GM18907 (cell line): ENCODE measurements around the gene P3H3.

Source experiments
- ATAC-seq: cut with Tn5 transposase; IDR thresholded peaks from one replicate; pipeline ENCODE4 v1.9.1; 2021; ENCODE audit warnings: mild to moderate bottlenecking, moderate library complexity; ENCODE audit not compliant: unreplicated experiment

P3H3 gene

GRCh38 chr12:6842075-6842474 is 13.9 kb downstream of the P3H3 start:
- ATAC-seq: no peak

GRCh38 chr12:6843118-6843902 is 15.1 kb downstream of the P3H3 start:
- no peak for ATAC-seq

GRCh38 chr12:6845395-6845794 is 17.2 kb downstream of the P3H3 start:
- no peak for ATAC-seq

- ATAC-seq: no peak
These were observed 18.2 kb downstream of the P3H3 start for GRCh38 chr12:6846316-6846869.

- ATAC-seq: no peak
These were observed 19.5 kb downstream of the P3H3 start for GRCh38 chr12:6847676-6848075.

GRCh38 chr12:6849427-6849826 is 21.2 kb downstream of the P3H3 start:
- ATAC-seq: no peak

GRCh38 chr12:6849976-6850560 is 21.9 kb downstream of the P3H3 start:
- ATAC-seq: no peak

GRCh38 chr12:6850796-6851152 is 22.6 kb downstream of the P3H3 start:
- no peak for ATAC-seq

- ATAC-seq: peak; percentile 56
These were observed 23.1 kb downstream of the P3H3 start, which contains the start of gene CDCA3 for GRCh38 chr12:6851153-6851920. Gene CDCA3, minus strand, starts transcription at chr12:6851286. Its CDS starts 334 bp downstream, at chr12:6850952.

- peak; percentile 79 for ATAC-seq
These were observed 23.9 kb downstream of the P3H3 start, which contains the start of gene USP5 for GRCh38 chr12:6851921-6852650. Gene USP5, plus strand, starts transcription at chr12:6852150. Its CDS starts 30 bp downstream, at chr12:6852180.

GRCh38 chr12:6852651-6853354 is 24.6 kb downstream of the P3H3 start:
- ATAC-seq: no peak

- no peak for ATAC-seq
These were observed 25.4 kb downstream of the P3H3 start for GRCh38 chr12:6853626-6854025.

GRCh38 chr12:6854036-6854435 is 25.8 kb downstream of the P3H3 start:
- ATAC-seq: no peak

GRCh38 chr12:6855322-6855721 is 27.1 kb downstream of the P3H3 start:
- ATAC-seq: no peak

- no peak for ATAC-seq
These were observed 30.6 kb downstream of the P3H3 start for GRCh38 chr12:6858799-6859198.

GRCh38 chr12:6860116-6860515 is 31.9 kb downstream of the P3H3 start:
- ATAC-seq: no peak

GRCh38 chr12:6860942-6861341 is 32.7 kb downstream of the P3H3 start:
- ATAC-seq: no peak

GRCh38 chr12:6861391-6861790 is 33.2 kb downstream of the P3H3 start:
- no peak for ATAC-seq

GRCh38 chr12:6863033-6863432 is 34.8 kb downstream of the P3H3 start:
- ATAC-seq: no peak
